ENCODE measurements around the gene ARL14EP. TPM values are rescaled to one million over a fixed set of nuclear protein-coding genes. Genes with fewer than 3 reads are reported as not detected.

ARL14EP gene
- 21.9 TPM for total RNA-seq
- long read RNA-seq, transcript ARL14EP-201 (4 exons, 2,430 nt): major isoform, 33 of 42 reads
- long read RNA-seq, partial matches to known transcripts: 4 of 42 reads
- long read RNA-seq, other reads (novel, unspliced or antisense): 5 of 42 reads

DNA sequence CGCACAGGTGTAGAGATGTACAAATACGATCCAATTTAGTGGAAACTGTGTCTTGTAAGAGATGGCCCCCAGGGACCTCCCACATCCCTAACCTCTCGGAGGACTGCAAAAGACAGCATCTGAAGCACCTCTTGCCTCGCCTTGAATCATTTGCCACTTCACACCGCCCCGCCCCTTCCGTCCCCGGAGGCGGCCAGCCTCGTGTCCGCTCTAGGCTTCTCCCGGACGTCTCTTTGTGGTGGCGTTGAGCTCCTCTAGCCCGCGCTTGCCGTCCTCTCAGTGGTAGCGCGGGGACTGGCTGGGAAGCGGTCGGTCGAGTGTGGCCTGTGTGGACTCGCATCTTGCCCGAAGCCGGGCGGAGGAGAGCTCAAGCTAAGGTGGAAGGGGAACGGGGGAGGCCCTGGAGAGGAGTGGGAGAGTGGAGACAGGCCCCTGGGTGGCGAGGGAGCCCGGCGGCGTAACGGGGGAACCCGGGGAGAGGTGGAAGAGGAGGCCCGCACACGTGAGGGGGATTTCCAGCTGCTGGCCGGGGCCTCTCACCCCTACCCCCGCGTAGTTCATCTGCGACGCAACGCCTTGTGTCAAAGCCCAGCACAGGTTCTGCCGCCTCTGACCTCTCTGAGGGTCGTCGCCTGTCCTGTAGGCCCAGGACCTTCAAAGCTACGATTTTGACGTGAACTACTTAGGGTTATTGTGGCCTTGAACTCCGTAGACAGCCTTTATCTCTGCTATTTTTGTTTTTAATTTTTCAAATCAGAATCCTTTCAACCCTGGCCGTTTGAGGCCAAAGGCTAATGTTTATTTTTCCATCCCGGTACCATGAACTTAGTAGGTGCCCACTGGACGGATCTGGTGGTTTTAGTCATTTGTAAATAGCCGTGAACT is at the start of gene ARL14EP:
Gene ARL14EP (plus strand): TSS at position 279 of the 885 bp plus-strand sequence. CDS start 7,845 bp downstream, outside the sequence.
- no peaks in the 10 kb centered on the region for H3K36me3 ChIP-seq
- H3K4me1 ChIP-seq: peaks cover 38% of the 10 kb centered on the region
- H3K9me3 ChIP-seq: no peaks in the 10 kb centered on the region
- peak within 1 kb of the TSS; percentile 86 for H3K27ac ChIP-seq
- ATAC-seq (peak; percentile 99 to 100), DNase-seq (peak; percentile 95)
- H3K4me3 ChIP-seq: peak within 1 kb of the TSS; percentile 72
- TF ChIP-seq, protein P1, sequence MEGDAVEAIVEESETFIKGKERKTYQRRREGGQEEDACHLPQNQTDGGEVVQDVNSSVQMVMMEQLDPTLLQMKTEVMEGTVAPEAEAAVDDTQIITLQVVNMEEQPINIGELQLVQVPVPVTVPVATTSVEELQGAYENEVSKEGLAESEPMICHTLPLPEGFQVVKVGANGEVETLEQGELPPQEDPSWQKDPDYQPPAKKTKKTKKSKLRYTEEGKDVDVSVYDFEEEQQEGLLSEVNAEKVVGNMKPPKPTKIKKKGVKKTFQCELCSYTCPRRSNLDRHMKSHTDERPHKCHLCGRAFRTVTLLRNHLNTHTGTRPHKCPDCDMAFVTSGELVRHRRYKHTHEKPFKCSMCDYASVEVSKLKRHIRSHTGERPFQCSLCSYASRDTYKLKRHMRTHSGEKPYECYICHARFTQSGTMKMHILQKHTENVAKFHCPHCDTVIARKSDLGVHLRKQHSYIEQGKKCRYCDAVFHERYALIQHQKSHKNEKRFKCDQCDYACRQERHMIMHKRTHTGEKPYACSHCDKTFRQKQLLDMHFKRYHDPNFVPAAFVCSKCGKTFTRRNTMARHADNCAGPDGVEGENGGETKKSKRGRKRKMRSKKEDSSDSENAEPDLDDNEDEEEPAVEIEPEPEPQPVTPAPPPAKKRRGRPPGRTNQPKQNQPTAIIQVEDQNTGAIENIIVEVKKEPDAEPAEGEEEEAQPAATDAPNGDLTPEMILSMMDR (IDR thresholded peaks at IDR 0.05): no peak
- intact Hi-C loops (cut with DNase I): no loop called here
- no peaks in the 10 kb centered on the region for H3K27me3 ChIP-seq (ENCODE audit: low read depth)

DNA sequence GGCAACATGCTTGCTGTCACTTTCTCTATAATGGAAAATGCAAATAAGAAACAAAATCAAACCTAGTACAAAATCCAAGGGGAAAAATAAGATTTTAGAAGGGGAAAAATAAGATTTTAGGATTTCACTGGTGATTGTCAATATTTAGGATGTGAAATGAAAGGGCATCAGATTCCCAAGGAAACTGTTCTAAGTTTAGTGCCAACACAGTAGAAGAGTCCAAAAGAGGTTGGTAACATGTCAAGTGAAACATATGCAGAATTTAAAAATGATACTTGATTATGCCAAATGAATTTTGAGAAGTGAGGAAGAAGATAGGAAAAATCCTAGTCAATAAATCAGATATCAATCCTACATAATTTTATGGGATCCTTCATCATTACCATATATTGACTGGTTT is 45.7 kb upstream of the ARL14EP start:
- H3K4me1 ChIP-seq: no peaks in the 10 kb centered on the region
- H3K36me3 ChIP-seq: no peaks in the 10 kb centered on the region
- no peak for DNase-seq
- no peak overlapping the region for H3K27ac ChIP-seq
- no peak for ATAC-seq
- no peaks in the 10 kb centered on the region for H3K27me3 ChIP-seq (ENCODE audit: low read depth)
- no peaks in the 10 kb centered on the region for H3K9me3 ChIP-seq
- H3K4me3 ChIP-seq: no peak overlapping the region
- TF ChIP-seq, protein P1 (IDR thresholded peaks at IDR 0.05): no peak
- intact Hi-C loops (cut with DNase I): no loop called here

DNA sequence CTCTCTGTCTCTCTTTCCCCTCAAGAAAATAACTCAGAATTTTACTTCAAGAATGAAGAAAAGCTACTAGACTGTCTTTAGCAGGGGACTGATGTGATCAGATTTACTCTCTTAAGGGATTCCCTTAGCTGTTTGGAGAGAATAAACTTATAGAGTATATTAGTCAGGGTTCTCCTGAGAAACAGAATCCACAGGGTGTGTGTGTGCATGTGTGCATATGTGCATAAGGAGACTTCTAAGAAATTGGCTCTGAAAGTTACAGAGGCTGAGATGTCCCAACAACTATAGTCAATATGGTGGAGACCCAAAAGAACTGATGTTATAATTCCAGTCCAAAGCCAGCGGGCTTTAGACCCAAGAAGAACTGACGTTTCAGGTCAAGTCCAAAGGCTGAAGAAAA is 43.1 kb upstream of the ARL14EP start:
- ATAC-seq: no peak
- Histone ChIP-seq H3K36me3 (no peaks in the 10 kb centered on the region), H3K27me3 (ENCODE audit: low read depth) (no peaks in the 10 kb centered on the region), H3K4me3 (no peak overlapping the region), H3K9me3 (no peaks in the 10 kb centered on the region), H3K4me1 (no peaks in the 10 kb centered on the region), H3K27ac (no peak overlapping the region)
- DNase-seq: no peak
- intact Hi-C loops (cut with DNase I): no loop called here
- TF ChIP-seq, protein P1 (IDR thresholded peaks at IDR 0.05): no peak

DNA sequence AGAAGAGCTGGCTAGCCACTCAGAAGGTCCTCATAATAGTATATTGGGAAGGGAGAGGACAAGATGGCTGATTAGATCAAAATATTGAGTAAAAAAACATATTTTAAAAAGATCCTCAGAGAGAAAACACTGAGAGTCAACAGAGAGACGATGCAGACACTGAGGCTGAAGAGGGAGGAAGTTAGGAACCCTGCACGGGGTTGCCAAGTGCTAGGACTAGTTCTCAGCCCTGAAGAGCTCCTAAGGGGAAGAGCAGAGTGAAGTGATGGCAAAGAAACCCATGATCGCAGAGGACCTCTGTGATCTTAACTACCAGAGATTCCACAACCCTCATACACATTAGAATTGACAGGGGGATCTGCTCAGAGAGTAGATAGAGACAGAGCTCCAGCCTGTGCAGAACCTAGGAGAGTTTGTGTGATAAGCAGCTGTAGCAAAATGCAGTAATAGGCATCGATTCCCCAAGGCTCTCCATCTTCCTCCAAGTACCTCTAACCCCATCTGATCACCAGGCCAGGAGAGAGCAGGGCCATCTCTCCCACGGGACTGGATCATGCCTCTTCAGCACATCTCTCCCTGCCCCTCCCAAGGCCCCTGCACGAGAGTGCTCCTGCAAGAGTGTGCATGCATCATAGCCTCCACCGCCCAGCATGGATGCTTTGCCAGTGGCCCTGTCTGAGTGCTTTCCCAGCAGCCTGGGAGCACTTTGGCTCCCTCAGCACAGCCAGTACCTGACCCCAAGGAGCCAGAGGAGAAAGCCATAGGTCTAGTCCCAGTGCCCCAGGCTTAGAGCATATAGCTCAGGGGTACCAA is 41.2 kb upstream of the ARL14EP start:
- H3K27me3 ChIP-seq (ENCODE audit: low read depth): no peaks in the 10 kb centered on the region
- no peaks in the 10 kb centered on the region for H3K4me1 ChIP-seq
- no peaks in the 10 kb centered on the region for H3K36me3 ChIP-seq
- ATAC-seq (peak in 1 of 2 donors; percentile 32), DNase-seq (no peak)
- TF ChIP-seq, protein P1 (IDR thresholded peaks at IDR 0.05): no peak
- intact Hi-C loops (cut with DNase I): no loop called here
- no peaks in the 10 kb centered on the region for H3K9me3 ChIP-seq
- H3K4me3 ChIP-seq: no peak overlapping the region
- no peak overlapping the region for H3K27ac ChIP-seq

DNA sequence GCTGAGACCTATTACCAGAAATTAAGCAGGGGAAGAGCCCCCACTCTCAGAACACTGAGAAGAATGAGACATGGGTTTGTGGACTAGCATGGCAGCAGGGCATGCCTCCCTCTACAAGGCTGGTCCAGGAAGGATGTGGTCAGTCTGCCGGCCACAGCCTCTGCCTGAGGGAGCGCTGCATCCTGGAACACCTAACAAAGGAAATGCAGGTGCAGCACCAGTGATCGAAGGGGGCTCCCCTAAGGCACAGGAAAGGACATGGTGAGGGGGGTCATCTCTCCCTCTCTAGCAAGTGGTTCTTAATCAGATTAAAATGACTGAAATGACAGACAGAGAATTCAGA is 40.6 kb upstream of the ARL14EP start:
- H3K9me3 ChIP-seq: no peaks in the 10 kb centered on the region
- DNase-seq (no peak), ATAC-seq (no peak)
- H3K27me3 ChIP-seq (ENCODE audit: low read depth): no peaks in the 10 kb centered on the region
- H3K4me3 ChIP-seq: no peak overlapping the region
- intact Hi-C loops (cut with DNase I): no loop called here
- TF ChIP-seq, protein P1 (IDR thresholded peaks at IDR 0.05): no peak
- no peaks in the 10 kb centered on the region for H3K36me3 ChIP-seq
- no peaks in the 10 kb centered on the region for H3K4me1 ChIP-seq
- no peak overlapping the region for H3K27ac ChIP-seq

Data from lower lobe of right lung (tissue), 2 donors.